GM19328 (cell line): ENCODE results near the gene COBL.

Source experiments
- ATAC-seq: cut with Tn5 transposase; IDR thresholded peaks from one replicate; pipeline ENCODE4 v1.9.1; 2021; ENCODE audit warnings: mild to moderate bottlenecking, moderate library complexity; ENCODE audit not compliant: unreplicated experiment

COBL gene

GRCh38 chr7:51328351-51328801 is 11.8 kb upstream of the COBL start:
- ATAC-seq: no peak

GRCh38 chr7:51327287-51327717 is 10.7 kb upstream of the COBL start:
- ATAC-seq: no peak

GRCh38 chr7:51326656-51327286 is 10.2 kb upstream of the COBL start:
- ATAC-seq: no peak

- ATAC-seq: no peak
These were observed 9.3 kb upstream of the COBL start for GRCh38 chr7:51325908-51326307.

- ATAC-seq: no peak
These were observed 8.7 kb upstream of the COBL start for GRCh38 chr7:51325261-51325676.

GRCh38 chr7:51324206-51324898 is 7.7 kb upstream of the COBL start:
- ATAC-seq: no peak

- ATAC-seq: no peak
These were observed 5.4 kb upstream of the COBL start for GRCh38 chr7:51321961-51322515.

GRCh38 chr7:51318886-51319579 is 2.4 kb upstream of the COBL start:
- ATAC-seq: no peak

GRCh38 chr7:51318001-51318400 is 1.4 kb upstream of the COBL start:
- ATAC-seq: no peak

- no peak for ATAC-seq
These were observed 937 bp upstream of the COBL start for GRCh38 chr7:51317582-51317910.

- no peak for ATAC-seq
These were observed 345 bp downstream of the COBL start for GRCh38 chr7:51316262-51316665.

- ATAC-seq: no peak
These were observed 982 bp downstream of the COBL start for GRCh38 chr7:51315393-51316261.

- no peak for ATAC-seq
These were observed 1.9 kb downstream of the COBL start for GRCh38 chr7:51314726-51315125.

- ATAC-seq: no peak
These were observed 2.7 kb downstream of the COBL start for GRCh38 chr7:51313738-51314425.

GRCh38 chr7:51312951-51313737 is 3.5 kb downstream of the COBL start:
- ATAC-seq: no peak

GRCh38 chr7:51311166-51311565 is 5.4 kb downstream of the COBL start:
- ATAC-seq: no peak

- no peak for ATAC-seq
These were observed 6.5 kb downstream of the COBL start for GRCh38 chr7:51310131-51310583.

- ATAC-seq: no peak
These were observed 7.1 kb downstream of the COBL start for GRCh38 chr7:51309361-51310130.

- no peak for ATAC-seq
These were observed 7.9 kb downstream of the COBL start for GRCh38 chr7:51308696-51309095.
